ENCODE data around the gene SLC43A3.

SLC43A3 gene

DNA sequence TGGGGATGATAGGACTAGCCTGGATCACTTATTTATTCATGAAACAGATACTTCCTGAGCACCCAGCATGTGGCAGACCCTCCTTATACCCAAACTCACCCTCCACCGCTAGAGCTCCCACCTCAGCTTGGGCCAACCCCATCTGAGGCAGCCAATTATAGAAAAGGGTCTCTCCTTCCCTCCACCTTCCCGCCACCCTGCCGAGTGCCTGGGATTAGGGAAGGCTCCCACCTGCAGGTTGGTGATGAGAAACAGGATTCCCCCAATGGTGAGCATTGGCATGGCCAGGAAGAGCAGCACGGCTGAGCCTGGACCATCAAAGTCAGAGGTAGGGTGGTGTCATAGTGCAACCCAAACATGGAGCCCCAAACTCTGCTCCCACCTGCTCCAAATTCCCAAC lies 5.9 kb downstream of the SLC43A3 start:
- no peak overlapping the region for H3K4me3 ChIP-seq (replicated peaks; ENCODE audit: insufficient read depth, low read length)
- H3K27ac ChIP-seq (replicated peaks): no peak overlapping the region
- peak in 1 of 2 experiments; percentile 39 for DNase-seq (ENCODE audit: low read depth in 1 of 2, low spot score in 1 of 2)
- TF ChIP-seq, protein P1, sequence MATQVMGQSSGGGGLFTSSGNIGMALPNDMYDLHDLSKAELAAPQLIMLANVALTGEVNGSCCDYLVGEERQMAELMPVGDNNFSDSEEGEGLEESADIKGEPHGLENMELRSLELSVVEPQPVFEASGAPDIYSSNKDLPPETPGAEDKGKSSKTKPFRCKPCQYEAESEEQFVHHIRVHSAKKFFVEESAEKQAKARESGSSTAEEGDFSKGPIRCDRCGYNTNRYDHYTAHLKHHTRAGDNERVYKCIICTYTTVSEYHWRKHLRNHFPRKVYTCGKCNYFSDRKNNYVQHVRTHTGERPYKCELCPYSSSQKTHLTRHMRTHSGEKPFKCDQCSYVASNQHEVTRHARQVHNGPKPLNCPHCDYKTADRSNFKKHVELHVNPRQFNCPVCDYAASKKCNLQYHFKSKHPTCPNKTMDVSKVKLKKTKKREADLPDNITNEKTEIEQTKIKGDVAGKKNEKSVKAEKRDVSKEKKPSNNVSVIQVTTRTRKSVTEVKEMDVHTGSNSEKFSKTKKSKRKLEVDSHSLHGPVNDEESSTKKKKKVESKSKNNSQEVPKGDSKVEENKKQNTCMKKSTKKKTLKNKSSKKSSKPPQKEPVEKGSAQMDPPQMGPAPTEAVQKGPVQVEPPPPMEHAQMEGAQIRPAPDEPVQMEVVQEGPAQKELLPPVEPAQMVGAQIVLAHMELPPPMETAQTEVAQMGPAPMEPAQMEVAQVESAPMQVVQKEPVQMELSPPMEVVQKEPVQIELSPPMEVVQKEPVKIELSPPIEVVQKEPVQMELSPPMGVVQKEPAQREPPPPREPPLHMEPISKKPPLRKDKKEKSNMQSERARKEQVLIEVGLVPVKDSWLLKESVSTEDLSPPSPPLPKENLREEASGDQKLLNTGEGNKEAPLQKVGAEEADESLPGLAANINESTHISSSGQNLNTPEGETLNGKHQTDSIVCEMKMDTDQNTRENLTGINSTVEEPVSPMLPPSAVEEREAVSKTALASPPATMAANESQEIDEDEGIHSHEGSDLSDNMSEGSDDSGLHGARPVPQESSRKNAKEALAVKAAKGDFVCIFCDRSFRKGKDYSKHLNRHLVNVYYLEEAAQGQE (IDR thresholded peaks at IDR 0.05; ENCODE audit: insufficient replicate concordance, low read depth): no peak
- peak; percentile 49; the same call in 1 of the 2 replicates for TF ChIP-seq POLR2AphosphoS5 (IDR thresholded peaks at IDR 0.05; ENCODE audit: low read depth)
- H3K27me3 ChIP-seq (ENCODE audit: insufficient read depth, poor library complexity, severe bottlenecking): no peaks in the 10 kb centered on the region

DNA sequence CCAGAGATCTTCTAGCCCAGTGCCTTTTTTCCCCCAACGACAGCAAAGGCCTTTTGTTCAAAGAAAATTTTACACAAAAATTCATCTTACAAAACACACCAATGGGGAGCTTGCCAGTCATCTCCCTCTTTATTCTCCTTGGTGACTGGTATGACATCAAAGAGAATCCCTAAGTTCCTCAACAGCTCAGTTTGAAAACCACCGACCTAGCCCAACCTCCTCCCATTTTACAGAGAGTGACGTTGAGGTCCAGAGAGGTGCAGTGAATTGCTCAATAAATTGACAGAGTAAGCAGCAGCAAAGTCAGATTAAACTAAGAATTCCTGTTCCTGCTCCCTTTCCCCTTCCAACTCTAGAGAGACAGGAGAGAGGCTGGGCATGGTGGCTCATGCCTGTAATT lies 7.8 kb downstream of the SLC43A3 start:
- TF ChIP-seq, protein P1 (IDR thresholded peaks at IDR 0.05; ENCODE audit: insufficient replicate concordance, low read depth): no peak
- no peak for TF ChIP-seq POLR2AphosphoS5 (IDR thresholded peaks at IDR 0.05; ENCODE audit: low read depth)
- TF ChIP-seq, protein P2, sequence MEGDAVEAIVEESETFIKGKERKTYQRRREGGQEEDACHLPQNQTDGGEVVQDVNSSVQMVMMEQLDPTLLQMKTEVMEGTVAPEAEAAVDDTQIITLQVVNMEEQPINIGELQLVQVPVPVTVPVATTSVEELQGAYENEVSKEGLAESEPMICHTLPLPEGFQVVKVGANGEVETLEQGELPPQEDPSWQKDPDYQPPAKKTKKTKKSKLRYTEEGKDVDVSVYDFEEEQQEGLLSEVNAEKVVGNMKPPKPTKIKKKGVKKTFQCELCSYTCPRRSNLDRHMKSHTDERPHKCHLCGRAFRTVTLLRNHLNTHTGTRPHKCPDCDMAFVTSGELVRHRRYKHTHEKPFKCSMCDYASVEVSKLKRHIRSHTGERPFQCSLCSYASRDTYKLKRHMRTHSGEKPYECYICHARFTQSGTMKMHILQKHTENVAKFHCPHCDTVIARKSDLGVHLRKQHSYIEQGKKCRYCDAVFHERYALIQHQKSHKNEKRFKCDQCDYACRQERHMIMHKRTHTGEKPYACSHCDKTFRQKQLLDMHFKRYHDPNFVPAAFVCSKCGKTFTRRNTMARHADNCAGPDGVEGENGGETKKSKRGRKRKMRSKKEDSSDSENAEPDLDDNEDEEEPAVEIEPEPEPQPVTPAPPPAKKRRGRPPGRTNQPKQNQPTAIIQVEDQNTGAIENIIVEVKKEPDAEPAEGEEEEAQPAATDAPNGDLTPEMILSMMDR (IDR thresholded peaks at IDR 0.05; ENCODE audit: insufficient read depth, low read length): no peak
- no peak for TF ChIP-seq SPI1 (IDR thresholded peaks at IDR 0.05; ENCODE audit: borderline replicate concordance, low read depth)
- TF ChIP-seq GABPA (IDR thresholded peaks at IDR 0.05; ENCODE audit: low read depth): no peak
- no peak overlapping the region for H3K4me3 ChIP-seq (replicated peaks; ENCODE audit: insufficient read depth, low read length)
- H3K27ac ChIP-seq (replicated peaks): no peak overlapping the region
- peak in 1 of 2 experiments; percentile 62 for DNase-seq (ENCODE audit: low read depth in 1 of 2, low spot score in 1 of 2)
- H3K27me3 ChIP-seq (ENCODE audit: insufficient read depth, poor library complexity, severe bottlenecking): no peaks in the 10 kb centered on the region

DNA sequence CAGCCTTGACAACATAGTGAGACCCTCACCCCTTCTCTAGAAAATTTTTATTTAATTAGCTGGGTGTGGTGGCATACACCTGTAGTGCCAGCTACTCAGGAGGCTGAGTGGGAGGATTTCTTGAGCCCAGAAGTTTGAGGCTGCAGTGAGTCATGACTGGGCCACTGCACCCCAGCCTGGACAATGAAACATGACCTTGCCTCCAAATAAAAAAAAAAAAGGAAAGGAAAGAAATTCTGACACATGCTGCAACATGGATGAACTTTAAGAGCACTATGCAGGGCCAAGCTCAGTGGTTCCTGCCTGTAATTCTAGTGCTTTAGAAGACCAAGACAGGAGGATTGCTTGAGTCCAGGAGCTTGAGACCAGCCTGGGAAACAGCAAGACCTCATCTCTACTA lies 8.8 kb downstream of the SLC43A3 start:
- no peak overlapping the region for H3K4me3 ChIP-seq (replicated peaks; ENCODE audit: insufficient read depth, low read length)
- no peaks in the 10 kb centered on the region for H3K27me3 ChIP-seq (ENCODE audit: insufficient read depth, poor library complexity, severe bottlenecking)
- H3K27ac ChIP-seq (replicated peaks): no peak overlapping the region
- DNase-seq (ENCODE audit: low read depth in 1 of 2, low spot score in 1 of 2): peak in 1 of 2 experiments; percentile 49
- TF ChIP-seq SPI1 (IDR thresholded peaks at IDR 0.05; ENCODE audit: borderline replicate concordance, low read depth) (no peak), GABPA (IDR thresholded peaks at IDR 0.05; ENCODE audit: low read depth) (no peak), POLR2AphosphoS5 (IDR thresholded peaks at IDR 0.05; ENCODE audit: low read depth) (no peak)
- TF ChIP-seq, protein P2 (IDR thresholded peaks at IDR 0.05; ENCODE audit: insufficient read depth, low read length): no peak
- TF ChIP-seq, protein P1 (IDR thresholded peaks at IDR 0.05; ENCODE audit: insufficient replicate concordance, low read depth): no peak
